IMR-90 (cell line): ENCODE measurements around the gene TCAP. TPM values are rescaled to one million over a fixed set of nuclear protein-coding genes. Genes with fewer than 3 reads are reported as not detected.

Experiments used
- ATAC-seq: fragments of 200-7000 bp; cut with Tn5 transposase; 2 replicates; pipeline ENCODE4 v1.9.1; 2020; ENCODE audit warnings: low read depth, mild to moderate bottlenecking, moderate library complexity
- BruUV-seq: library from RNA; stranded (reverse); fragments of 400-500 nt; replicated peaks from 2 replicates; lab custom pipeline; 2021; lab: Mats Ljungman, UMichigan
- CTCF ChIA-PET: fragments of 300-600 bp; formaldehyde crosslinking; extraction: SDS; loops from one replicate; lab custom pipeline; 2021; ENCODE audit warnings: antibody characterized with exemption; lab: Yijun Ruan, JAX
- POLR2A ChIA-PET: fragments of 300-600 bp; sonication (Branson Sonifier 250); formaldehyde crosslinking; loops from one replicate; lab custom pipeline; 2022; ENCODE audit warnings: antibody characterized with exemption; ENCODE audit not compliant: unreplicated experiment; lab: Charles Lee
- DNase-seq: peaks from one replicate; pipeline ENCODE4 v3.0.0; 2013
- H2AFZ ChIP-seq: replicated peaks from 2 replicates; pipeline ENCODE3; 2013; ENCODE audit warnings: low read length, mild to moderate bottlenecking; ENCODE audit not compliant: poor library complexity
- H2AK5ac ChIP-seq: 2 replicates; pipeline ENCODE4 v1.6.1; 2013; ENCODE audit warnings: low read depth, low read length, inconsistent platforms
- H2AK9ac ChIP-seq: replicated peaks from 2 replicates; pipeline ENCODE3; 2013; ENCODE audit warnings: mild to moderate bottlenecking, low read depth, low read length, moderate library complexity; ENCODE audit not compliant: poor library complexity
- H2BK120ac ChIP-seq: 2 replicates; pipeline ENCODE4 v1.6.1; 2013; ENCODE audit warnings: low read depth, low read length, inconsistent platforms
- H2BK15ac ChIP-seq: 3 replicates; pipeline ENCODE4 v1.6.1; 2013; ENCODE audit warnings: low read depth, low read length, inconsistent platforms
- H2BK20ac ChIP-seq: 2 replicates; pipeline ENCODE4 v1.6.1; 2013; ENCODE audit warnings: low read depth, mild to moderate bottlenecking, inconsistent platforms, low read length, moderate library complexity
- H2BK5ac ChIP-seq: 2 replicates; pipeline ENCODE4 v1.6.1; 2013; ENCODE audit warnings: mild to moderate bottlenecking, low read depth, low read length, inconsistent platforms; ENCODE audit not compliant: poor library complexity, severe bottlenecking
- H3K14ac ChIP-seq: replicated peaks from 2 replicates; pipeline ENCODE4 v1.6.1; 2013; ENCODE audit warnings: low read depth, low read length, inconsistent platforms
- H3K18ac ChIP-seq: 2 replicates; pipeline ENCODE4 v1.6.1; 2013; ENCODE audit warnings: low read depth, low read length, control low read depth
- H3K23ac ChIP-seq: 2 replicates; pipeline ENCODE4 v1.6.1; 2013; ENCODE audit warnings: low read depth, low read length, inconsistent platforms
- H3K27ac ChIP-seq: 2 replicates; pipeline ENCODE4 v1.5.1; 2013; ENCODE audit warnings: mild to moderate bottlenecking, control low read depth, low read length; ENCODE audit not compliant: insufficient read depth
- H3K27me3 ChIP-seq: 2 replicates; pipeline ENCODE4 v1.6.1; 2013; ENCODE audit warnings: low read length; ENCODE audit not compliant: control insufficient read depth, insufficient read depth
- H3K36me3 ChIP-seq: 2 replicates; pipeline ENCODE4 v1.6.1; 2013; ENCODE audit warnings: low read length, mixed read lengths; ENCODE audit not compliant: control insufficient read depth, insufficient read depth
- H3K4ac ChIP-seq: 2 replicates; pipeline ENCODE4 v1.6.1; 2013; ENCODE audit warnings: low read depth, low read length, inconsistent platforms
- H3K4me1 ChIP-seq: 2 replicates; pipeline ENCODE4 v1.6.1; 2013; ENCODE audit warnings: low read length, mixed read lengths; ENCODE audit not compliant: control insufficient read depth, insufficient read depth
- H3K4me2 ChIP-seq: 2 replicates; pipeline ENCODE4 v1.6.1; 2013; ENCODE audit warnings: low read depth, mild to moderate bottlenecking, control low read depth, low read length, moderate library complexity
- H3K4me3 ChIP-seq: 2 replicates; pipeline ENCODE4 v1.5.1; 2013; ENCODE audit warnings: low read depth, mild to moderate bottlenecking, control low read depth, low read length, moderate library complexity; ENCODE audit not compliant: insufficient read depth
- H3K56ac ChIP-seq: 2 replicates; pipeline ENCODE4 v1.6.1; 2013; ENCODE audit warnings: low read length, inconsistent platforms; ENCODE audit not compliant: insufficient read depth; ENCODE audit errors: extremely low read depth
- H3K79me1 ChIP-seq, 2 experiments: 2 replicates each; pipeline ENCODE4 v1.6.1; 2013; ENCODE audit warnings: low read length in 2 of 2, inconsistent platforms in 1 of 2, low read depth in 1 of 2
- H3K9ac ChIP-seq: 2 replicates; pipeline ENCODE4 v1.6.1; 2013; ENCODE audit warnings: low read depth, low read length, control low read depth
- H3K9me1 ChIP-seq: 2 replicates; pipeline ENCODE4 v1.6.1; 2013; ENCODE audit warnings: low read length, inconsistent platforms; ENCODE audit not compliant: insufficient read depth
- H3K9me3 ChIP-seq: 2 replicates; pipeline ENCODE4 v1.6.1; 2013; ENCODE audit warnings: low read length; ENCODE audit not compliant: control insufficient read depth, insufficient read depth
- H4K20me1 ChIP-seq: 2 replicates; pipeline ENCODE4 v1.6.1; 2013; ENCODE audit warnings: low read length, inconsistent platforms; ENCODE audit not compliant: insufficient read depth
- H4K5ac ChIP-seq: 2 replicates; pipeline ENCODE4 v1.6.1; 2013; ENCODE audit warnings: mild to moderate bottlenecking, low read depth, low read length, control low read depth
- H4K8ac ChIP-seq, 2 experiments: 2 replicates each; pipeline ENCODE4 v1.6.1; 2013; ENCODE audit warnings: low read depth in 2 of 2, low read length in 2 of 2, control low read depth in 1 of 2, inconsistent platforms in 1 of 2
- H4K91ac ChIP-seq: 2 replicates; pipeline ENCODE4 v1.6.1; 2013; ENCODE audit warnings: low read depth, low read length, inconsistent platforms; ENCODE audit not compliant: insufficient read depth
- CEBPB ChIP-seq: IDR thresholded peaks from 2 replicates; pipeline ENCODE4 v1.6.1; 2012; ENCODE audit warnings: low read depth, low read length, improper control_type of control experiment
- MAZ ChIP-seq: IDR thresholded peaks from 2 replicates; pipeline ENCODE4 v1.6.1; 2012; ENCODE audit warnings: low read depth, mild to moderate bottlenecking, low read length, improper control_type of control experiment, moderate library complexity, borderline replicate concordance
- MXI1 ChIP-seq: IDR thresholded peaks from 2 replicates; pipeline ENCODE4 v1.6.1; 2012; ENCODE audit warnings: low read depth, mild to moderate bottlenecking, low read length, moderate library complexity, borderline replicate concordance
- POLR2A ChIP-seq: IDR thresholded peaks from 2 replicates; pipeline ENCODE4 v1.6.1; 2012; ENCODE audit warnings: mild to moderate bottlenecking, low read depth, low read length
- RCOR1 ChIP-seq: IDR thresholded peaks from 2 replicates; pipeline ENCODE4 v1.6.1; 2012; ENCODE audit warnings: mild to moderate bottlenecking, low read length, improper control_type of control experiment; ENCODE audit not compliant: insufficient replicate concordance
- SMC3 ChIP-seq: fragments of 150-350 bp; IDR thresholded peaks from 2 replicates; pipeline ENCODE4 v1.6.1; 2016; ENCODE audit warnings: low read depth, mild to moderate bottlenecking, antibody characterized with exemption, low read length, moderate library complexity
- USF2 ChIP-seq: fragments of 150-350 bp; IDR thresholded peaks from 2 replicates; pipeline ENCODE4 v1.6.1; 2017; ENCODE audit warnings: mild to moderate bottlenecking, antibody characterized with exemption, low read length, low read depth
- WGBS, 2 experiments: methylation state at CpG; one replicate each; pipeline versions ENCODE4 v1.1.5 to v1.1.7; 2013; ENCODE audit warnings: missing lambda C conversion rate in 2 of 2; ENCODE audit not compliant: insufficient read length in 1 of 2; ENCODE audit errors: extremely low coverage in 2 of 2; 5-methylcytosine and 5-hydroxymethylcytosine counted together
- dilution Hi-C: fragments of 300-500 bp; cut with HindIII; formaldehyde crosslinking; loops from one replicate; pipeline ENCODE4 v1.14.3; 2018; ENCODE audit warnings: low sequenced_read_pairs; ENCODE audit not compliant: unreplicated experiment
- in situ Hi-C: fragments of 300-500 bp; cut with MboI; formaldehyde crosslinking; loops from 3 replicates; pipeline ENCODE4 v1.14.3; 2019; ENCODE audit warnings: low sequenced_read_pairs, inconsistent platforms, mixed read lengths
- intact Hi-C: fragments of 100-400 bp; cut with micrococcal nuclease; formaldehyde crosslinking; loops from 2 replicates; pipeline ENCODE4 v1.10.0; 2022
- polyA plus RNA-seq, 3 experiments: library from polyadenylated mRNA; depleted of rRNA; stranded (reverse); fragments of >200 nt; gene quantifications; 2 replicates each; pipeline ENCODE4 v1.2.3, GENCODE V29; 2012; ENCODE audit warnings: low replicate concordance in 1 of 3
- total RNA-seq: library from RNA; depleted of rRNA; stranded (reverse); fragments of >200 nt; gene quantifications from 2 replicates; pipeline ENCODE4 v1.2.3, GENCODE V29; 2012
- TF ChIP-seq, protein P1 (sequence below): fragments of 150-350 bp; IDR thresholded peaks from 2 replicates; pipeline ENCODE4 v1.6.1; 2016; ENCODE audit warnings: low read depth, mild to moderate bottlenecking, low read length, moderate library complexity, borderline replicate concordance

Gene TCAP
- total and polyA plus RNA-seq, 2 of the 4 experiments (the other 2 are of a cell fraction), result under 0.01 to 0.21 TPM

DNA sequence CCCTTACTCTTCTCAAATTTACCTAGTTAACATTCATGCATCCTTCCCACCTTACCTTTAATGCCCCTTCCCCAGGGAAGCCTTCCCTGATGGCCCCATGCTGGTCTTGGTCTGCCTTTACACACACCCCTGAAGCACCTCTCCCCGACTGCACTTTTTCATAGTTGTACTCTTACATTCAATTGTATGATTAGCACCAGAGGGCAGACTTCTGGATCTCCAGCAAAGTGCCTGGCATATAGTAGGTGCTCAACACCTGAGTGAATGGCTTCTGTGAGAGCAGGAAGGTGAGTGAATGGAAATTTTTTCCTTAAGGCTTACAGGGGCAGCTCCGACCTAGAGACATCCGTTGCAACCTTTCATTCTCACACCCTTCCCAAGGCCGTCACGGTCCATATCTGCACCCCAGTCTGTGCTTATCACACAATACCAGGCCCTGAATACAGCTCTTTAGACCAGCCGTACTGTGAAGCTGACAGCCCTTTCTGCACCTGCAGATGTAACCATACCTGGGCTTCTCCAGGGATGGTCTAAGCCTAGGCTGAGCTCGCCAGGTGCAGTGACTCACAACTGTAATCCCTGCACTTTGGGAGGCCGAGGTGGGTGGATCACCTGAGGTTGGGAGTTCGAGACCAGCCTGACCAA, 18.3 kb downstream of the TCAP start:
- ATAC-seq (no peak), DNase-seq (no peak)
- peaks cover 3% of the 10 kb centered on the region for H3K4me1 ChIP-seq
- H2BK5ac ChIP-seq, result no peak overlapping the region
- in situ Hi-C loops, result no loop called here
- H3K27me3 ChIP-seq, result no peaks in the 10 kb centered on the region
- peaks cover under 1% of the 10 kb centered on the region; the same call in 1 of the 2 replicates for H3K9me1 ChIP-seq
- H2AK9ac ChIP-seq, result no peak overlapping the region
- peaks cover 8% of the 10 kb centered on the region for H3K36me3 ChIP-seq
- no peak overlapping the region for H4K91ac ChIP-seq
- H4K5ac ChIP-seq, result no peak overlapping the region
- no peaks in the 10 kb centered on the region for H4K20me1 ChIP-seq
- no peak overlapping the region for H3K9ac ChIP-seq
- H3K27ac ChIP-seq, result no peak overlapping the region
- no peak overlapping the region for H2AFZ ChIP-seq
- H4K8ac ChIP-seq, result no peak overlapping the region
- dilution Hi-C loops, result no loop called here
- H2AK5ac ChIP-seq, result no peak overlapping the region
- no peak overlapping the region for H2BK120ac ChIP-seq
- H2BK15ac ChIP-seq, result no peak overlapping the region
- POLR2A ChIA-PET, result no interaction called here
- no peak overlapping the region for H3K4me2 ChIP-seq
- H3K18ac ChIP-seq, result no peak overlapping the region
- no peaks in the 10 kb centered on the region for H3K9me3 ChIP-seq
- TF ChIP-seq USF2 (no peak), MXI1 (no peak), SMC3 (no peak), CEBPB (no peak), MAZ (no peak), RCOR1 (no peak), POLR2A (no peak)
- TF ChIP-seq, protein P1, sequence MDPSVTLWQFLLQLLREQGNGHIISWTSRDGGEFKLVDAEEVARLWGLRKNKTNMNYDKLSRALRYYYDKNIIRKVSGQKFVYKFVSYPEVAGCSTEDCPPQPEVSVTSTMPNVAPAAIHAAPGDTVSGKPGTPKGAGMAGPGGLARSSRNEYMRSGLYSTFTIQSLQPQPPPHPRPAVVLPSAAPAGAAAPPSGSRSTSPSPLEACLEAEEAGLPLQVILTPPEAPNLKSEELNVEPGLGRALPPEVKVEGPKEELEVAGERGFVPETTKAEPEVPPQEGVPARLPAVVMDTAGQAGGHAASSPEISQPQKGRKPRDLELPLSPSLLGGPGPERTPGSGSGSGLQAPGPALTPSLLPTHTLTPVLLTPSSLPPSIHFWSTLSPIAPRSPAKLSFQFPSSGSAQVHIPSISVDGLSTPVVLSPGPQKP, result no peak
- intact Hi-C loops, result no loop called here
- H3K23ac ChIP-seq, result no peak overlapping the region
- no peak overlapping the region for H3K4ac ChIP-seq
- peaks cover 0 to 6% of the 10 kb centered on the region in 2 experiments; a peak in 3 of 4 replicates for H3K79me1 ChIP-seq
- no peak overlapping the region for H3K4me3 ChIP-seq
- no peak overlapping the region for H3K14ac ChIP-seq
- CTCF ChIA-PET, result no interaction called here
- H2BK20ac ChIP-seq, result no peak overlapping the region
- H3K56ac ChIP-seq, result no peak overlapping the region
- 80% methylated on average over 3 of the region's 9 CpGs; no CpG with 5 or more reads in 1 of the 2 experiments for WGBS, 2 experiments
- no TSS peak for BruUV-seq
